Jurkat, Clone E6-1 (cell line): ENCODE results near the gene OTOGL.
"Not testable (repeated sequence)": the region's sequence is repeated elsewhere in the genome, so short reads cannot be mapped to it uniquely, and the experiment has no call there.

Experiments used
- DNase-seq: peaks from one replicate; pipeline ENCODE4 v3.0.0-alpha.2; 2011; ENCODE audit warnings: low read depth, low spot score
- H3K4me3 ChIP-seq: 2 replicates; pipeline ENCODE4 v1.5.1; 2011; ENCODE audit warnings: mild to moderate bottlenecking, low read length, control low read depth, moderate library complexity

Gene OTOGL

DNA sequence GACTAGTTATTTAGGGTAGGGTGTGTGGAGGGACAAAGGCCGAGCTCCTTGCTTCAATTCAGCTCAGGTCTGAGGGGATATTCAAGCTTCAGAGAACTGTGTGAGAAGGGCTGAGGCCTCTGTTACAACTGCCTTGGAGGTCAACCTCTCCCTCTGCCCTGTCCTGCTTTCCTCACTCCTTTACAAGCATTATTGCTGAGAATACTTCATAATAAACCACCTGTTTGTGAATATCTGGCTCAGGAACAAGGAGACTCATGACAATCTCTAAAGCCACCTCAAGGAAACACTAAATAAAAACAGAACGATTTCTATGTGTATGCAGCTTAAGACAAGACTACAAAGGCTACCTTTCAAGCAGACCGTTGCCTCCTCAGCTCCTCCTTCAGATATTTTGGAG is 21.7 kb downstream of the OTOGL start:
- DNase-seq, result no peak
- H3K4me3 ChIP-seq, result no peak overlapping the region

DNA sequence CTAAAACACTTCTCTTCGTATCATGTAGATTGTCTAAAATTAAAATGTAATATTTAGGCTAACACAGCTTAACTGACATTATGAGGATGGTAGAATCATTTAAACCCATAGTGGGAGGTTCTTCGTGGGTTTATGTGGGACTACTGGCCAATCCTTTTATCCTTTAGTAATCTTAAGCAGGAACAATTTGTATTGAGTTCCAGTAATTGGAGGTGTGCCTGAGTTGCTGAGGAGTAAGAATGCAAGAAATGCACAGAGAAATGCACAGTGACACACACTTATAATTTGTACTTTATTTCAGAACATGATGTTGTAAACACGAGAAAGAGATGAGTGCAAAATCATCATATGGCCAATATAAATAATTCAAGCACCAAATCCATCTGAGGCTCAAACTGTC is 22.3 kb downstream of the OTOGL start:
- DNase-seq, result no peak
- H3K4me3 ChIP-seq, result no peak overlapping the region

- no peak overlapping the region for H3K4me3 ChIP-seq
- no peak for DNase-seq
These were observed 30.7 kb downstream of the OTOGL start for GRCh38 chr12:80129895-80130530.

DNA sequence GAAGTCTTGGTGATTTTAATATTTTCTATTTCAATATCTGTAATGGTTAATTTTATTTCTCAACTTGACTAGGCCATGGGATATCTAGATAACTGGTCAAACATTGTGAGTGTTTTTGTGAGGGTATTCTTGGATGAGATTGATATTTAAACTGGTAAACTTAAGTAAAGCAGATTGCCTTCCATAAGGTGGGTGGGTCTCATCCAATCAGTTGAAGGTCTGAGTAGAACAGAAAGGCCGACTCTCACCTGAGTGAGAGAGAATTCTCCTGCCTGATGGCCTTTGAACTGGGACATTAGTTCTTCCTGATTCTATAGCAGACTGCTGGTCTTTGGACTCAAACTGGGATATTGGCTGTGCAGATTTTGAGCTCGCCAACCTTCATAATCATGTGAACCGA is 36.3 kb downstream of the OTOGL start:
- no peak for DNase-seq
- no peak overlapping the region for H3K4me3 ChIP-seq

- no peak for DNase-seq
- H3K4me3 ChIP-seq, result no peak overlapping the region
These were observed 40.7 kb downstream of the OTOGL start for GRCh38 chr12:80140005-80140404.

- DNase-seq, result no peak
- H3K4me3 ChIP-seq, result no peak overlapping the region
These were observed 43.3 kb downstream of the OTOGL start for GRCh38 chr12:80142640-80143039.

GRCh38 chr12:80143537-80143936 is 44.2 kb downstream of the OTOGL start:
- H3K4me3 ChIP-seq, result no peak overlapping the region
- no peak for DNase-seq

- not testable (repeated sequence) for DNase-seq, H3K4me3 ChIP-seq
These were observed 50.4 kb downstream of the OTOGL start for GRCh38 chr12:80149547-80150313.

GRCh38 chr12:80151131-80151530 is 51.8 kb downstream of the OTOGL start:
- no peak for DNase-seq
- no peak overlapping the region for H3K4me3 ChIP-seq

DNA sequence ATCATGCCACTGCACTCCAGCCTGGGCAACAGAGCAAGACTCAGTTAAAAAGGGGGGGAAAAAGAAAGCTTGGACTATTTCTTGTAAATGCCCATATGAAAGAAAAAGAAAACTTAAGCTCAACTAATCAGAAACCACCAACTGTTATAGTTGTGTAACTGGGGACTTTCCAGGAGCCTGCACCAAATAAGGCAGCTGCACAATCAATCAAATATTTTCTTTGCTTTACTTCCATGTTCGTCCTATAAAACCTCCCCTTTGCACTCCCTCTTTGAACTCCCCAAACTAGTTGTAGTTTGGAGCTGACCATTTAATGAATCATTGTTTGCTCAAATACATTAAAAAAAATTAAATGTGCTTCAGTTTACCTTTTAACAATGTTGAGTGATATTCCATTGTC is 54.9 kb downstream of the OTOGL start:
- DNase-seq, result no peak
- H3K4me3 ChIP-seq, result no peak overlapping the region

DNA sequence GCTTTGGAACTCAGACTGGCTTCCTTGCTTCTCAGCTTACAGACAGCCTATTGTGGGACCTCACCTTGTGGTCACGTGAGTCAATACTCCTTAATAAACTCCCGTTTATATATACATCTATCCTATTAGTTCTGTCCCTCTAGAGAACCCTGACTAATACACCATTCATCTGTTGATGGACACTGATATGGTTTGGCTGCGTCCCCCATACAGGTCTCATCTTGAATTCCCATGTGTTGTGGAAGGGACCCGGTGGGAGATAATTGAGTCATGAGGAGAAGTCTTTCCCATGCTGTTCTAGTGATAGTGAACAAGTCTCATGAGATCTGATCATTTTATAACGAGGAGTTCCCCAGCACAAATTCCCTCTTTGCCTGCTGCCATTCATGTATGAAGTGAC is 57.0 kb downstream of the OTOGL start:
- no peak overlapping the region for H3K4me3 ChIP-seq
- no peak for DNase-seq

DNA sequence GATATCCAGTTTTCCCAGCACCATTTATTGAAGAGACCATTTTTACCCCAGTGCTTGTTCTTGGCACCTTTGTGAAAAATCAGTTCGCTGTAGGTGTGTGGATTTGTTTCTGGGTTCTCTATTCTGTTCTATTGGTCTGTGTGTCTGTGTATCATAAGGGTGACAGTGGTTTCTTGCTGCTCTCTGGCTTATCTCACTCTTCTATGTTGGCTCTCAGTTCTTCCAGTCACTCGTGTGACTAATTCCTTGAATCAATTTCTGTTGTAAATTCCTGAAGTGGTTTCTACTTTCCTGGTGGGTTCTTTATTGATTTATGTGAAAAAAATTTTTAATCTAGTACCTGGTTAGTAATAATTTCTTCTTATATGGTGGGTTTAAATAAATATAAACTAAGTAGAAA is 58.3 kb downstream of the OTOGL start:
- no peak overlapping the region for H3K4me3 ChIP-seq
- no peak for DNase-seq

DNA sequence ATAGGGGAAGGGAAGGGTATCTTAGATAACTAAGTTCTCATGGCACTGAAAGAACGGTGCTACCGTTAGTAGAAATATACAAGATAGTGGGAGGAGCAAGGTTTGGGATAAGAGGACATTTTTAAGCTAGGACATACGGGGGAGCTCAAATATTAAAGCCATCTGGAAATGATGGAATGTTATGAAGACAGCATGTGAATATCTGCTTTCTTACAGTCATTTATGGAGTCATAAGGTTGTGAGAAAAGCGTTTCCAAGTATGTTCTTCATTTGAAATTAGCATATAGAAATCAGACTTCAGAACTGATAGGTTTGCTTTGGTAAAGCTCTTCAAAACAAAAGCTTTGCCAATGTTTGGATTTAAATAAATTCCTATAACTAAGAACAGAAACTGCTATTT is 62.3 kb downstream of the OTOGL start:
- no peak overlapping the region for H3K4me3 ChIP-seq
- DNase-seq, result no peak

DNA sequence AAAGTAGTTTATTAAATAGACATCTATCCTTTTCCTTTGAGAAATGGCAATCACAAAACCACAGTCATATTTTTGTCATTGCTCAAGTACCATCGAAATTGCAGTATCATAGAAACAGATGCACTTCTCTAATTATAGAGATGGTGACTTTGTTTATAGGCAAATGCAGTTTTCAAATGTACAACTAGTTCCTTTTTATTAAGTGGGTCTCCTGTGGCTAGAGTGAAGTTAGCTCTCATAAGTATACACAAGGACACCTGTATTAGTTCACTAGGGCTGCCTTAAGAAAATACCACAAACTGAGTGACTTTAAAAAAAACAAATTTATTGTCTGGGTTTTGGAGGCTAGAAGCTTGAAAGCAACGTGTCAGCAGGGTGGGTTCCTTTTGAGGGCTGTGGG is 62.8 kb downstream of the OTOGL start:
- DNase-seq, result no peak

DNA sequence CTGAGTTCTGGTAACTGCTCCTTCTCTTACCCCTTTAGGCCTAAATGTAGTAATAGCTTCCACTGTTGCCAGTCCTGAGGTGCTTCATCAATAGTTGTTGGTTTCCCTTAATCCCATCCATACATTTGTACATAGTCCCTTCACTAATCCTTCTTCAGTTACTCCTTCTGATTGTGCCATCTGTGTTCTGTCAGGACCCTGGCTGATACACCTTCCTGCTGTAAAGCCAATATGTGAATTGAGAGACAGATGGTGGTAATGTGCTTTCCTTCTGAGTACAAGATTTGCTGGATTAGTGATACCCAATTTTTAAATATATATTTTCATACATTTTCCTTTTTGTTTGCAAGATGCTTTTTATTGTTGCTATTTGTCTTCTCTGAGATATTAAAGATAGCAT is 66.4 kb downstream of the OTOGL start:
- no peak for DNase-seq
- no peak overlapping the region for H3K4me3 ChIP-seq

More for the DNA sequence above, 62.8 kb downstream of the OTOGL start:
- no peak overlapping the region for H3K4me3 ChIP-seq

- H3K4me3 ChIP-seq, result no peak overlapping the region
- no peak for DNase-seq
These were observed 67.4 kb downstream of the OTOGL start for GRCh38 chr12:80166751-80167150.

DNA sequence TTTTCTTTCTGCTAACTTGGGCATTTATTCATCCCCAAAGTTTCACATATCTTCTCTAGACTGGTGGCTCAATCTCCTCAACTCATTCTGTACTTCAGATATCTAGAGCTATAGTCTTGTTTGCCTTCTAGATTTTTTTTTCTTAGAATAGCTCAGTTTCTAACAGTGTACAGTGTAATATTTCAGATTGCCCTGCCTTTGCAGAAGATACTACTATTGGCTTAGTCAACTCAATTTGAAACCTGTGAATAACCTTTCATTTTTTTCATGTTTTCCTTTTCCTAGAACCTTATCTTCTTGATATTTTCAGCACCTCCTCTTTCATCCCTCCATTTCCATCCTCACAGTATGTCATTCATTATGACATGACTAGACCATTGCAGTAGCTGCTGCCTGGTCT is 69.6 kb downstream of the OTOGL start:
- no peak for DNase-seq

DNA sequence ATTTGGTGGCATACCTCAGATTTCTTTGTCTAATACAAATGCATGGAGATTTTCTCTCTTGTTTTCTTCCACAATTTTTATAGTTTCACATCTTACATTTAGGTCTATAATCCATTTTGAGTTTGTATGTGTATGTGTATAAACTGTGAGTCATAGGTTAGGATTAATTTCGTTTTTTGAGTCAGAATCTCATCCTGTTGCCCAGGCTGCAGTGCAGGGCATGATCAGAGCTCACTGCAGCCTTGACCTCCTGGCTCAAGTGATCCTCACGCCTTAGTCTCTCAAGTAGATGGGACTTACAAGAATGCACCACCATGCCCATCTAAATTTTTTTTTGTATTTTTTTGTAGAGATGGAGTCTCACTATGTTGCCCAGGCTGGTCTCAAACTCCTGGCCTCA is 71.6 kb downstream of the OTOGL start:
- no peak overlapping the region for H3K4me3 ChIP-seq
- no peak for DNase-seq

More for the DNA sequence above, 69.6 kb downstream of the OTOGL start:
- no peak overlapping the region for H3K4me3 ChIP-seq

DNA sequence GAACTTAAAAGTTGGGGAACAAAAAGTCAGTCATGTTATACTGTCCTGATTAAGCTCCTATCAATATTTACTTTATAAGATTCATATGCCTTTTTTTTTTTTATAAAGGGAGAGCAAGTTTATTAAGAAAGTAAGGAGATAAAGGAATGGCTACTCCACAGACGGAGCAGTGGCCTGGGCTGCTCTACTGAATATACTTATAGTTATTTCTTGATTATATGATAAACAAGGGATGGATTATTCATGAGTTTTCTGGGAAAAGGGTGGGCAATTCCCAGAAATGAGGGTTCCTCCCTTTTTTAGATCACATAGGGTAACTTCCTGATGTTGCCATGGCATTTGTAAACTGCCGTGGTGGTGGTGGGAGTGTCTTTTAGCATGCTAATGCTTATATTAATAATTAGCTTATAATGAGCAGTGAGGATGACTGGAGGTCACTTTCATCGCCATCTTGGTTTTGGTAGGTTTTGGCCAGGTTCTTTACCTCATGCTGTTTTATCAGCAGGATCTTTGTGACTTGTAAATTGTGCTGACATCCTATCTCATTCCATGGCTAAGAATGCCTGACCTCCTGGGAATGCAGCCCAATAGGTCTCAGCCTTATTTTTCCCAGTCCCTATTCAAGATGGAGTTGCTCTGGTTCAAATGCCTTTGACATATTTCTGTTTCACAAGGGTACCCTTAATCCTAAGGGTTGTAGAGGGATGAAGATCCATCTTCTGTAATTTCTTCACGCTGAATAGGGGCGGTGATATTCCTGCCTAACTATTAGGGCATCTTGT is 73.9 kb downstream of the OTOGL start:
- no peak overlapping the region for H3K4me3 ChIP-seq
- no peak for DNase-seq

DNA sequence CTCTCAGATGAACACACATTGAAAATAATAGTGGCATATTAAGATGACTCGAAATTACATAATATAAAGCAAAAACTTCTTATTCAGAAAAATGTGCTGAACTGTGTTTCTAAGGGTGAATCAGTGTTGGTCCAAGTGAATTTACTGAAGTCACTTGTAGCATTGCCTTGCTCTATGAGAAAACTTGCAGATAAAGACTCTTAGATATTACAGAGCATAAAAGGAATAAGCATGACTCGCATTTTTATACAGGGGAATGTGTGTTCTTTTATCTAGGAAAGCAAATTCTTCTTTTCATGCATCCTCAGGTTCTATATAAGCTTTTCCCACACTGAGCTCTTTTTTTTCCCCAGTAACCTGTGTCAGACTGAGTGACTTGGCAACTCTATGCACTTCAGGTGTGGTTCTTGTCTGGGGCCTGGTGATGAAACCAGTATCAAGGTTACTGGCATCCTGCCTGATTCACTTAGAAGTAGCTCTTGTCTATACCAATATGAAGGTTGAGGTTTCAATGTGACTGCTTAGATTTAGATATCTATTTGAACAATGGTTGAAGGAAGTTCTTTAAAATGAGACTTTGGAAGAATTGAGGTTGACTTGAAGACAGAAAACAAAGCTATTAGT is 76.1 kb downstream of the OTOGL start:
- no peak overlapping the region for H3K4me3 ChIP-seq
- DNase-seq, result no peak
